Activated CD4-positive, alpha-beta T cell treated with anti-CD3 and anti-CD28 coated beads, Interleukin-2, amount 10 ng/mL, durations not matched to agents 24 days and 14 days (primary cell): ENCODE results near the gene WASHC3. TPM values are rescaled to one million over a fixed set of nuclear protein-coding genes. Genes with fewer than 3 reads are reported as not detected.

Source experiments
- DNase-seq: peaks from one replicate; pipeline ENCODE4 v3.0.0; 2022
- H3K27ac Mint-ChIP-seq: one replicate; pipeline ENCODE4 v1.8.0; 2022; ENCODE audit warnings: mild to moderate bottlenecking, mixed read lengths
- H3K27me3 Mint-ChIP-seq: one replicate; pipeline ENCODE4 v1.8.0; 2022; ENCODE audit warnings: mixed read lengths
- H3K36me3 Mint-ChIP-seq: one replicate; pipeline ENCODE4 v1.8.0; 2022; ENCODE audit warnings: low read depth, mild to moderate bottlenecking, mixed read lengths
- H3K4me1 Mint-ChIP-seq: one replicate; pipeline ENCODE4 v1.8.0; 2021; ENCODE audit warnings: mixed read lengths
- H3K4me3 Mint-ChIP-seq: one replicate; pipeline ENCODE4 v1.8.0; 2022; ENCODE audit warnings: mild to moderate bottlenecking, moderate library complexity, mixed read lengths
- H3K9me3 Mint-ChIP-seq: one replicate; pipeline ENCODE4 v1.8.0; 2021; ENCODE audit warnings: mixed read lengths
- intact Hi-C: fragments of 100-400 bp; cut with micrococcal nuclease; formaldehyde crosslinking; loops from one replicate; pipeline ENCODE4 v1.15.1; 2023
- total RNA-seq: library from RNA; stranded (reverse); gene quantifications from 2 replicates; pipeline ENCODE4 v1.2.3, GENCODE V29; 2022

The WASHC3 gene
- total RNA-seq, 1 donor from 2014 or later = 33.1 TPM

DNA sequence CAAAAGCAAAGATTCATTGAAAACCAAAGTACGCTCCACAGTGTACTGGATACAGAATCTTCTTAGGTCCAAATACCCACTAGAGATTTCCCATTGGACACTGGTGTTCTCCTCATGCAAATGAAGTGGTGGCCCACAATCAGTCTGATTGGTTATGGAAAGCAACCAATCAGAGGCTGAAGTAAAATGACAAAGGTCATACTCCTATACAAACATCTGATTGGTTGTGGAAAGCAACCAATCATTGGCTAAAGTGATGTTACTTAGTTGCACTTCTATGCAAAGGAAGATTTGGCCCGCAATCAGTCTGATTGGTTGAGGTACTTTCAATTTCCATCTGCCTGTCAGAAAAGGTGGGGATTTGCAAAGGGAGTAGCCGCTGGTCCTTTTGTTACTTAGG lies 1.3 kb upstream of the WASHC3 start:
- peaks cover 30% of the 10 kb centered on the region for H3K4me1 Mint-ChIP-seq
- H3K9me3 Mint-ChIP-seq = peaks cover 3% of the 10 kb centered on the region
- no peaks in the 10 kb centered on the region for H3K27me3 Mint-ChIP-seq
- intact Hi-C loops = loop anchor here (5.0 to 10.0 kb wide), 3 partner anchors 186 to 1796 kb away; partner anchors contain the start of genes DEPDC4, DRAM1 and SCYL2
- no peak overlapping the region for H3K4me3 Mint-ChIP-seq
- no peak for DNase-seq
- H3K36me3 Mint-ChIP-seq = peaks cover 8% of the 10 kb centered on the region
- no peak overlapping the region for H3K27ac Mint-ChIP-seq

DNA sequence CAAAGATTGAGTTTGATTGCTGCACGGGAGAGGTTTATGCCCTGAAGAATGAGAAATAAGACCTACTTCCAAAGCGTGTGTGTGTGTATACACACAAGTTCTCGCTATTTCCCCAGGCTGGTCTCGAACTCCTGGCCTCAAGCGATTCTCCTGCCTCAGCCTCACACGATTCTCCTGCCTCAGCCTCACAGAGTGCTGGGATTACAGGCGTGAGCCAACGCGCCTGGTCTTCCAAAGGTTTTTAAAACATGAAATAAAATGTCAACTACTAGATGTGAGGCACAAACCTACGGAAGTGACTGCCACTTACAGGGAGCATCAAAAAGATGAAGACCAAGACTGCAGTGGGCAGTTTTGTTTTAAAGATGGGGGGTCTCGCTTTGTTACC lies 622 bp upstream of the WASHC3 start:
- H3K27ac Mint-ChIP-seq = peak overlapping the region; percentile 99
- H3K9me3 Mint-ChIP-seq = peaks cover 6% of the 10 kb centered on the region
- H3K36me3 Mint-ChIP-seq = peaks cover 14% of the 10 kb centered on the region
- intact Hi-C loops = loop anchor here (1.0 to 10.0 kb wide), 5 partner anchors 58 to 1795 kb away; partner anchors contain the start of genes DEPDC4, DRAM1, NUP37 and PARPBP
- peak overlapping the region; percentile 99 for H3K4me3 Mint-ChIP-seq
- DNase-seq = no peak
- H3K27me3 Mint-ChIP-seq = no peaks in the 10 kb centered on the region
- peaks cover 33% of the 10 kb centered on the region for H3K4me1 Mint-ChIP-seq

DNA sequence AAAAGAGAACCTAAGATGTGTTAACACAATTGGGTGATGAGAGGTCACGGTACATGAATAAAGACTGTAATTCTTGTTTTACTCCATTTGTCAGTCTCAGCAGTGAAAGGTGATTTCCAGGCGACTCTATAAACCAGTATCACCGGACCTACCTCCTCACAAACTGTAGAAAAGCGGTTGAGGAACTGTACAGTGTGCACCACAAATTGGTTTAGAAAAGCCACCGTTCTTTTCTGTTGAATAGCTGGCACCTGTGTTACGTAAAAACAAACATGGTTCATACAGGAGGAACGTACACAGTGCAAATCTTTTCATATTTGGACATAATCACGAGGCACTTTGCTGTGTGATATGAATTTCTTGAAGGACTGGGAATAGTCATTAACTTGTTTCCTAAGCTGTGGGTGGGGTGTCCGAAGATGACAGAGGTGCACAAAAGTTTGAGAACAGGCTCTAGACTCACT lies 663 bp downstream of the WASHC3 start:
- peaks cover 26% of the 10 kb centered on the region for H3K36me3 Mint-ChIP-seq
- peak overlapping the region; percentile 99 for H3K27ac Mint-ChIP-seq
- H3K4me1 Mint-ChIP-seq = peaks cover 33% of the 10 kb centered on the region
- intact Hi-C loops = loop anchor here (1.0 to 10.0 kb wide), 4 partner anchors 184 to 1794 kb away; partner anchors contain the start of genes DEPDC4, DRAM1 and SCYL2
- peak; percentile 84 for DNase-seq
- peak overlapping the region; percentile 99 for H3K4me3 Mint-ChIP-seq
- H3K9me3 Mint-ChIP-seq = peaks cover 16% of the 10 kb centered on the region
- no peaks in the 10 kb centered on the region for H3K27me3 Mint-ChIP-seq

DNA sequence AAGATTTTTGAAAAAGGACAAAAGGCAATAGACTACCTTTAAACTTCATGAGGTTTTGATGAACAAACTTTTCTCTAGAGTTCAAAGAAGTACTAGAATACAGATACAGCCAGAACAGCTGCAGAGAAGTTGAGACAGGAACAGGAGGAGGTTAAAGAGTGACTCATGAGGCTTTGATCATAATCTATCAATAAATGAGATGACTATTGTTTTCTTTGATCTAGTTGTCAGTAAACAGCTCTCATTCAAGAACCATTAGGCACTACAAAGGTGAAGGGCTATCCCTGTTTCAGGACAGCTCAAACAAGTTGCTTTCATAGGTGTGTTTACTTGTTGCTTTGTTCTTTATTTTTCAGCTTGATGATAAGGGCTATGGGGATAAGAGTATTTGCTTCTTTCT lies 2.4 kb downstream of the WASHC3 start:
- Mint-ChIP-seq H3K36me3 (peaks cover 38% of the 10 kb centered on the region), H3K4me3 (peak overlapping the region; percentile 55), H3K4me1 (peaks cover 36% of the 10 kb centered on the region), H3K27me3 (no peaks in the 10 kb centered on the region), H3K27ac (peak overlapping the region; percentile 79), H3K9me3 (peaks cover 18% of the 10 kb centered on the region)
- DNase-seq = peak; percentile 76
- intact Hi-C loops = loop anchor here (1.0 kb wide), 1 partner anchor 15 kb away; no protein-coding TSS in a partner anchor

DNA sequence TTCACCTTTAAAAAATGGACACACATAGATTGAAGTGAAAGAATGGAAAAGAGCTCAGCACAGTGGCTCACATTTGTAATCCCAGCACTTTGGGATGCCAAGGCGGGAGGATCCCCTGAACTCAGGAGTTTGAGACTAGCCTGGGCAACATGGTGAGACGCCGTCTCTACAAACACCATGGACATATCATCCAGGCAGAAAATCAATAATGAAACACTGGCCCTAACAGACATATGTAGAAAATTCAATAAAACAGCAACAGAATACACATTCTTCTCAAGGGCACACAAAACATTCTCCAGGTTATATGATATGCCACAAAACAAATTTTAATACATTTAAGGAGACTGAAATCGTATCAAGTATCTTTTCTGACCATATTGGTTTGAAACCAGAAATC lies 7.4 kb downstream of the WASHC3 start:
- Mint-ChIP-seq H3K27ac (no peak overlapping the region), H3K9me3 (peaks cover 18% of the 10 kb centered on the region), H3K4me1 (peaks cover 24% of the 10 kb centered on the region)

DNA sequence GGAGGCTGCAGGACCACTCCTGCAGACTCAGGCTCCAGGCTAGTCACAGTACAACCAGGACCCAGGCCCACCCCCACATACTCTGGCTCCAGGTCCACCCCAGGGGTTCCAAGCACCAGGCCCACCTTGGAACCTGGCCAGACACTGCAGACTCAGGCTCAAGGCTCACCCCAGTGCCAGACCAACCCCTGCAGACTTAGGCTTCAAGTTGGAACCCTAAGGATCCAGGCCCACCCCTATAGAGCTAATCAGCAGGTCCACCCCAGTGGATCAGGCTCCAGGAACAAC lies 8.8 kb downstream of the WASHC3 start:
- H3K9me3 Mint-ChIP-seq = peaks cover 18% of the 10 kb centered on the region
- intact Hi-C loops = no loop called here
- no peak overlapping the region for H3K27ac Mint-ChIP-seq
- peaks cover 17% of the 10 kb centered on the region for H3K4me1 Mint-ChIP-seq
- no peak overlapping the region for H3K4me3 Mint-ChIP-seq
- H3K27me3 Mint-ChIP-seq = no peaks in the 10 kb centered on the region
- no peak for DNase-seq
- H3K36me3 Mint-ChIP-seq = peaks cover 65% of the 10 kb centered on the region

More for the DNA sequence above, 7.4 kb downstream of the WASHC3 start:
- H3K4me3 Mint-ChIP-seq = no peak overlapping the region
- intact Hi-C loops = no loop called here
- DNase-seq = no peak
- H3K36me3 Mint-ChIP-seq = peaks cover 62% of the 10 kb centered on the region
- H3K27me3 Mint-ChIP-seq = no peaks in the 10 kb centered on the region

DNA sequence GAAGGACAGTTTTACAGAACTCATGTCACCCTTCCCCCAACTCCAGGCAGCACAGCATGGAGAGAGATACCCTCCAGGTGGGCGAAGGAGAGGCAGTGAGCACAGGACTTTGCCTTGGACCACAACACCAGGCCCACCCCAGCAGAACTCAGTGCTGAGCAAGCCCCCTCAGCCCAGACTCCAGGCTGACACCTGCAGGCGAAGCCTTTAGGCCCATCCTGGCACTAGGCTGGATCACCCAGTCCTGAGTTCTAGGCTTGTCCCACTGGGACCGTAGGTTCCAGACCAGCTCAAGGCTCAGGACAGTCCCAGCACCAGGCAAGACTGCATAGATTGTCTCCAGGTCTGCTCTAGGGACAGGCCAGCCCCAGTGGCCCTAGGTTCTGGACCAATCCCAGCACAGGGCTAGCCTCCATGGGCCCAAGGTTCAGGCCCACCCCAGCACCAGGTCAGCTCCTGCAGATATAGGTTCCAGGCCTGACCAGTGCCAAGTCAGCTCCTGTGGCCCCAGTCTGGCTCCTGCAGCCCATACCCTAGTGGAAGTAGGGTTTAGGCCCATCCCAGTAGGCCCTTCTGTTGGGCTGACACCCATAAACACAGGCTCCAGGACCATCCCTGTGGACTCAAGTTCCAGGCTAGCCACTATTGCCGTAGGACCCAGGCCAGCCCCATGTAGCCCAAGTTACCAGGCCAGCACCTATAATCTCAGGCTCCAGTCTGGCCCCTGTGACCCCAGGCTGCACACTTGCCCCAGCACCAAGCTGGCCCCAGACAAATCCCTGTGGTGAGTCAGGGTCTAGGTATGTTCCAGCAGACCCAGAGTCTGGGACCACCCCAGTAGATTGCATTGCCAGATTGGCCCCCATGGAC lies 9.4 kb downstream of the WASHC3 start:
- intact Hi-C loops = no loop called here
- Mint-ChIP-seq H3K4me3 (no peak overlapping the region), H3K9me3 (peaks cover 14% of the 10 kb centered on the region), H3K27me3 (no peaks in the 10 kb centered on the region), H3K4me1 (peaks cover 14% of the 10 kb centered on the region), H3K36me3 (peaks cover 63% of the 10 kb centered on the region), H3K27ac (no peak overlapping the region)
- no peak for DNase-seq

DNA sequence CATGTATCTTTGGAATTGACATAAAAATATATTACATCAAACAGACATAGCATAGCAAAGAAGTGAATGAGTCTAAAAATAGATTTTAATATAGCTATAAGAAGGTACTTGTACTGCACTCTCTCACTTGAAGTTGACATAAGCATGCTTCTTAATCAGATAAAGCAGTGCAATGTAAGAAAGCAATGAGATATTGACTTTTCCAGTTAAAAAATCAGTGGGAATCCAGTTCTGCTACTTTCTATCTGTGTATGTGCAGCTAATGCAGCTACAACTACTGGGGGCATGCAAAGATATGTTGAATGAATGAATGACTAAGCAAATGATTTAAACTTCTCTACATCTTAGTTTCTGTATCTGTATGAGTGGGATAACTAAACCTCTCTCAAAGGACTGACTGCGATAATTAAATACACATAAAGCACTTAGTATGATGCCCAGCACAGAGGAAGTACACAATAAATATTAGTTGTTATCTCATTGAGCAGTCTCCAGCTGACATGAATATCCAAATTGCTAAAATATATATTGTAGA lies 10.3 kb downstream of the WASHC3 start:
- intact Hi-C loops = no loop called here
- Mint-ChIP-seq H3K27me3 (no peaks in the 10 kb centered on the region), H3K4me3 (no peak overlapping the region), H3K27ac (no peak overlapping the region), H3K36me3 (peaks cover 58% of the 10 kb centered on the region), H3K9me3 (peaks cover 8% of the 10 kb centered on the region), H3K4me1 (peaks cover 14% of the 10 kb centered on the region)
- no peak for DNase-seq

DNA sequence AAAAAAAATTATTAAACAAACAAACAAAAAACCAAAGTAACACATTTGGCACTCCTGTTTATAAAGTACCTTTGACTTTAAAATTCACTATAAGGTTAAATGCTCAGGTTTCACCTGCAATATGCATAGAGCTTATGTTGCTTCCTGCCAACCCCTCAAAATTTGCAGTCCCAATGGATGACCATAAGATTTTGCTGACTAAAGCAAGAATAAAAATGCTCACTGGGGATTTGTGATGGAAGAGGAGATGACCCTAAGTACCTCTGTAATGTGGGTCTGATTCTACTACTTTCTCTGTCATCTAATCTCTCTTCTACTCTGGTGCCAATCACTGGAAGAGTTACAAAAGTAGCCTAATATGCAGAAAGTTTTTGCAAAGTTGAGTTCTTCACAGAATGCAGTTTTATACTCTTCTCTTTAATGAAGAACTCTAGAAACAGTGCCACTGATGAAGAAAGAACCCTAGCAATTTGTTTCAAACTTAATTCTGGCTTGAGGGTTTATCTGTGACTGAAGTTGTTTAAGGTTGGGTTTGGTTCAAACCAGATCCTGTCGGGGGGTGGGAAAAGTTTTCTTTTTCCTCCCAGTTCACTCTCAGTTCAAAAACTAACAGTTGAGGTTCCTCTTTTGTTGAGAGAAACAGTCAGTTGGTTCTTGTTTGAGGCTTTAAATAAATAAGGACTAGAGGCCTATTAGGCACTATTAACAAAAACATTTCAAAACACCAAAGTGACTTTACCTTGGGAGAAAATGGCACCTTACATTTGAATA lies 10.9 kb downstream of the WASHC3 start:
- H3K4me3 Mint-ChIP-seq = no peak overlapping the region
- no peak for DNase-seq

DNA sequence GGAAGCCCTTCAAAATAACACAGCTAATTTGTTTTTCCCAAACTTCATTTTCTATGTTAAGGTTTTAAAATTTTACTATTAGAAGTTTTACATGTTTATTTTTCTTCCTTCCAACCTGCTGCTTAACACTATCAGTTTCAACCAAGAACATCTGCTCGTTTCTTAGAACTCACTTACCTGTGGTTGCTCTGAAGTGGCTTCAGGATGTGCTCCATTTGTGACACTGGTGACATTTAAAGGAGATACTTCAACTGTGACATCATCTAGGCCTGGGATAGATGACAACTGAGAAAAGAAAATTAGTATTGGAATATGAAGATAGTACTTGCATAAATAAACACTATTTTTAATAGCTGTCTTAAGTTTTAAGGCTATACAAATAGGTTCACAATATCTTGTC lies 17.9 kb downstream of the WASHC3 start:
- no peaks in the 10 kb centered on the region for H3K9me3 Mint-ChIP-seq
- H3K27me3 Mint-ChIP-seq = no peaks in the 10 kb centered on the region
- intact Hi-C loops = loop anchor here (1.0 kb wide), 1 partner anchor 15 kb away; no protein-coding TSS in a partner anchor
- H3K27ac Mint-ChIP-seq = peak overlapping the region; percentile 46
- peak overlapping the region; percentile 54 for H3K4me3 Mint-ChIP-seq
- peaks cover 30% of the 10 kb centered on the region for H3K36me3 Mint-ChIP-seq
- DNase-seq = peak; percentile 85
- peaks cover 12% of the 10 kb centered on the region for H3K4me1 Mint-ChIP-seq

More for the DNA sequence above, 10.9 kb downstream of the WASHC3 start:
- H3K4me1 Mint-ChIP-seq = peaks cover 14% of the 10 kb centered on the region
- intact Hi-C loops = no loop called here
- peaks cover 4% of the 10 kb centered on the region for H3K9me3 Mint-ChIP-seq
- peaks cover 53% of the 10 kb centered on the region for H3K36me3 Mint-ChIP-seq
- H3K27me3 Mint-ChIP-seq = no peaks in the 10 kb centered on the region
- H3K27ac Mint-ChIP-seq = no peak overlapping the region

DNA sequence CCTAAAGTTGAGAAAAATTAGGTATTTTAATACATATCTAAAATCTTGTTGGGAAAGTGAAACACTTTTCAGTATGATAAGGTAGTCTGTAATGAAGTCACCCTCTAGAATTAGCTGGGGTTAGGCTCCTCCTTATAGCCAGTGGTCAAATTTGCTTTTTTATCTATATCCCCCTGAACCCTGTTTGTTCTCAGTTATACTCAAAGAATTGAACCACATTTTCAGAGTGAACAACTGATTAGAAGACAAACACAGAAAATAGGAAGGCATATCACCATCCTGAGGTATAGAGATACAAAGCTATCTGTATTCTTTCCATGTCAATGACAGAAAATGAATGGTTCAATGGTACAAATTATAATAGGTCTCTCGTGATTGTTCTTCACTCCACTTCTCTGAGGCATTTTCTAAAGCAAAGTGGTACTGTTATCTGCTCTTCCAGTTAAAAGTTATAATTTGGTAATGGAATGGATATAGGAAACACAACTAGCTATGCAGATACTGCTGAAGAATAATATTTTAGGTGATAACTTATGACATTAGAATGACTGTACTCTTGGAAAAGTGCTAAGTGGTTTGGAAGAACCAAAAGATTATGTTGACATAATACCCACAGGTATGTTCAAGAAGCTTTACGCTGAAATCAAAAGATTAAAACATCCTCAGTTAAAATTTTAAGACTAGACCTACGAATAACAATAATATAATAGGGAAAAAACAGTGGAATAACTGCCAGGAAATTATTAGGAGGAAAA lies 27.6 kb downstream of the WASHC3 start:
- intact Hi-C loops = no loop called here
- no peak for DNase-seq
- H3K27ac Mint-ChIP-seq = no peak overlapping the region
- H3K27me3 Mint-ChIP-seq = no peaks in the 10 kb centered on the region
- H3K4me1 Mint-ChIP-seq = no peaks in the 10 kb centered on the region
- H3K4me3 Mint-ChIP-seq = no peak overlapping the region
- H3K9me3 Mint-ChIP-seq = no peaks in the 10 kb centered on the region
- H3K36me3 Mint-ChIP-seq = peaks cover 55% of the 10 kb centered on the region

DNA sequence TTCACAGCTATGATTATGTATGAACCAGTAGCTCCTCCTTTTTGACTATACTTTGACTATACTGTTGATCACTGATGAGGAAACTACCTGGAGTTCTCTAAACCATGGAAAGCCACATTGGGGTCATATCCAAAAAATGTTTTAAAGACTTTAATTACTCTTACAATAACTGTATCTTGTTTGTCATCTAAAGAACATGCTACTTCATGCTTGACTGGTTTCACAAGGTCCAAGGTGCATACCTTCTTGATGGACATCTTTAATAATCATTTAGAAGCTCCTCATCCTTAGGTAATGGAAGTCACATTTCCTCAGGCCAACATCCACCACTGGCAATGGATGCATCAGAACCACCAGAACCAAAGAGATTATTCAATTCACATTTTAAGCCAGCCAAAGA lies 29.9 kb downstream of the WASHC3 start:
- Mint-ChIP-seq H3K9me3 (no peaks in the 10 kb centered on the region), H3K36me3 (peaks cover 46% of the 10 kb centered on the region), H3K27me3 (no peaks in the 10 kb centered on the region), H3K4me1 (no peaks in the 10 kb centered on the region), H3K27ac (no peak overlapping the region), H3K4me3 (no peak overlapping the region)
- DNase-seq = no peak
- intact Hi-C loops = no loop called here

DNA sequence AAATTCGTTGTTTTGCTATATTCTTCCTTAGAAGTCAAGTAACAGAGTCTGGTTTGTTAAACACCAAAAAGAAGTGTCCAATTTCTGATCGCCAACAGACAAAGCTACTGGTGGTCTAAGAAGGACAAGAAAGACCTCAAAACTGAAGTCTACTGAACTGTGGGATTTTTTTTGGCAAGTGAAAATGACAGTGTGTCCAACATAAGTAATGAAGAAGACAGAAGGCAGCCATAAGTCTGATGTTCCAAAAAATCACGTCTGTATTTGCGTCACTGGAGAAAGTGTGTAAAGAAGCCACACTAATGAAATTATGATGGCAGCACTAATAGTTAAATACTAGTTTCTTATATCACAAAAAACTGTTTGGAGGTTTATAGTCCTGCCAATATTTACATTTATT lies 32.6 kb downstream of the WASHC3 start:
- H3K4me1 Mint-ChIP-seq = no peaks in the 10 kb centered on the region
- peaks cover 30% of the 10 kb centered on the region for H3K36me3 Mint-ChIP-seq
- intact Hi-C loops = no loop called here

More for the DNA sequence above, 32.6 kb downstream of the WASHC3 start:
- Mint-ChIP-seq H3K9me3 (no peaks in the 10 kb centered on the region), H3K4me3 (no peak overlapping the region), H3K27ac (no peak overlapping the region), H3K27me3 (no peaks in the 10 kb centered on the region)
- DNase-seq = no peak
